Caco-2 (cell line): Measurements from ENCODE around the gene CYP11A1. TPM values are rescaled to one million over a fixed set of nuclear protein-coding genes. Genes with fewer than 3 reads are reported as not detected.

Experiments used
- BruUV-seq: library from RNA; stranded (reverse); fragments of 400-500 nt; replicated peaks from 2 replicates; lab custom pipeline; 2021; lab: Mats Ljungman, UMichigan
- CTCF ChIA-PET: fragments of 300-600 bp; sonication (Branson Sonifier 250); formaldehyde crosslinking; loops from one replicate; lab custom pipeline; 2022; ENCODE audit warnings: antibody characterized with exemption; lab: Charles Lee
- POLR2A ChIA-PET: fragments of 300-600 bp; sonication (Branson Sonifier 250); formaldehyde crosslinking; loops from one replicate; lab custom pipeline; 2022; ENCODE audit warnings: antibody characterized with exemption; lab: Charles Lee
- DNase-seq, 2 experiments: peaks; one replicate each; pipeline versions ENCODE4 v3.0.0 to v3.0.0-alpha.2; 2020 to 2022
- H3K27me3 ChIP-seq: replicated peaks from 2 replicates; pipeline ENCODE4 v1.6.0; 2011; ENCODE audit warnings: low read length; ENCODE audit not compliant: control insufficient read depth, insufficient read depth
- H3K36me3 ChIP-seq: 2 replicates; pipeline ENCODE4 v1.5.1; 2011; ENCODE audit warnings: low read length; ENCODE audit not compliant: control insufficient read depth, insufficient read depth
- H3K4me1 ChIP-seq: fragments of 250-450 bp; sonication (Bioruptor Pico); 2 replicates; pipeline ENCODE4 v1.5.1; 2020; ENCODE audit warnings: mild to moderate bottlenecking
- H3K4me3 ChIP-seq: 2 replicates; pipeline ENCODE4 v1.5.1; 2011; ENCODE audit warnings: low read depth, mild to moderate bottlenecking, control low read depth, low read length
- H3K9me3 ChIP-seq: fragments of 250-450 bp; sonication (Bioruptor Pico); 2 replicates; pipeline ENCODE4 v1.5.1; 2020; ENCODE audit warnings: mild to moderate bottlenecking, moderate library complexity
- H3K27ac Mint-ChIP-seq: one replicate; pipeline ENCODE4 v1.8.0; 2022; ENCODE audit warnings: mixed read lengths; ENCODE audit not compliant: unreplicated experiment
- H3K27me3 Mint-ChIP-seq: one replicate; pipeline ENCODE4 v1.8.0; 2022; ENCODE audit warnings: mixed read lengths; ENCODE audit not compliant: insufficient read depth, unreplicated experiment
- H3K36me3 Mint-ChIP-seq: one replicate; pipeline ENCODE4 v1.8.0; 2022; ENCODE audit warnings: mild to moderate bottlenecking, mixed read lengths; ENCODE audit not compliant: insufficient read depth, unreplicated experiment
- H3K4me1 Mint-ChIP-seq: one replicate; pipeline ENCODE4 v1.8.0; 2022; ENCODE audit warnings: low read depth, mixed read lengths; ENCODE audit not compliant: unreplicated experiment
- H3K4me3 Mint-ChIP-seq: one replicate; pipeline ENCODE4 v1.8.0; 2022; ENCODE audit warnings: mild to moderate bottlenecking, moderate library complexity, mixed read lengths; ENCODE audit not compliant: unreplicated experiment
- H3K9me3 Mint-ChIP-seq: one replicate; pipeline ENCODE4 v1.8.0; 2022; ENCODE audit warnings: mixed read lengths; ENCODE audit not compliant: unreplicated experiment
- CTCF ChIP-seq, 2 experiments: fragments of 200-600 bp in 1 of 2; IDR thresholded peaks; 1 replicate in 1 of 2; 2 replicates in 1 of 2; pipeline versions ENCODE4 v1.5.1 to v1.8.0; 2011 to 2022; ENCODE audit warnings: antibody characterized with exemption in 1 of 2, control low read depth in 1 of 2, inconsistent platforms in 1 of 2, low read depth in 1 of 2, low read length in 1 of 2, mild to moderate bottlenecking in 1 of 2, moderate library complexity in 1 of 2; ENCODE audit not compliant: insufficient read depth in 1 of 2, severe bottlenecking in 1 of 2, unreplicated experiment in 1 of 2
- intact Hi-C: fragments of 100-400 bp; cut with micrococcal nuclease; formaldehyde crosslinking; loops from one replicate; pipeline ENCODE4 v1.10.0; 2022; ENCODE audit not compliant: unreplicated experiment
- total RNA-seq: library from RNA; stranded (reverse); gene quantifications from 2 replicates; pipeline ENCODE4 v1.2.3, GENCODE V29; 2022

The CYP11A1 gene
- total RNA-seq, 1 experiment from 2014 or later = not detected

- CTCF ChIA-PET = no interaction called here
These were observed 25.5 kb upstream of the CYP11A1 start for GRCh38 chr15:74392902-74393301.

GRCh38 chr15:74392451-74392830, 25.0 kb upstream of the CYP11A1 start:
- Mint-ChIP-seq H3K4me3 (no peak overlapping the region), H3K4me1 (peaks cover 75% of the 10 kb centered on the region), H3K27me3 (no peaks in the 10 kb centered on the region), H3K9me3 (no peaks in the 10 kb centered on the region), H3K27ac (peak overlapping the region; percentile 75), H3K36me3 (peaks cover 14% of the 10 kb centered on the region)
- intact Hi-C loops = no loop called here
- Histone ChIP-seq H3K4me3 (no peak overlapping the region), H3K27me3 (no peaks in the 10 kb centered on the region), H3K4me1 (peaks cover 75% of the 10 kb centered on the region), H3K9me3 (no peaks in the 10 kb centered on the region), H3K36me3 (no peaks in the 10 kb centered on the region)
- no peak for TF ChIP-seq CTCF (IDR thresholded peaks at IDR 0.05; ENCODE audit: insufficient read depth in 1 of 2, low read depth in 1 of 2, low read length in 1 of 2, severe bottlenecking in 1 of 2, unreplicated experiment in 1 of 2)
- ChIA-PET CTCF (no interaction called here), POLR2A (no interaction called here)
- BruUV-seq = no TSS peak
- DNase-seq = no peak

More at GRCh38 chr15:74392902-74393301, 25.5 kb upstream of the CYP11A1 start:
- no peak overlapping the region for H3K4me3 ChIP-seq
- Mint-ChIP-seq H3K36me3 (peaks cover 14% of the 10 kb centered on the region), H3K4me3 (no peak overlapping the region), H3K27ac (peak overlapping the region; percentile 75), H3K9me3 (no peaks in the 10 kb centered on the region), H3K4me1 (peaks cover 80% of the 10 kb centered on the region), H3K27me3 (no peaks in the 10 kb centered on the region)
- no TSS peak for BruUV-seq
- intact Hi-C loops = no loop called here
- H3K36me3 ChIP-seq = no peaks in the 10 kb centered on the region
- peaks cover 75% of the 10 kb centered on the region for H3K4me1 ChIP-seq
- POLR2A ChIA-PET = no interaction called here
- no peak for DNase-seq
- no peaks in the 10 kb centered on the region for H3K27me3 ChIP-seq
- no peaks in the 10 kb centered on the region for H3K9me3 ChIP-seq
- TF ChIP-seq CTCF (IDR thresholded peaks at IDR 0.05; ENCODE audit: insufficient read depth in 1 of 2, low read depth in 1 of 2, low read length in 1 of 2, severe bottlenecking in 1 of 2, unreplicated experiment in 1 of 2) = no peak

- peaks cover 75% of the 10 kb centered on the region for H3K4me1 ChIP-seq
- TF ChIP-seq CTCF (IDR thresholded peaks at IDR 0.05; ENCODE audit: insufficient read depth in 1 of 2, low read depth in 1 of 2, low read length in 1 of 2, severe bottlenecking in 1 of 2, unreplicated experiment in 1 of 2) = no peak
- intact Hi-C loops = no loop called here
- DNase-seq = no peak
- H3K36me3 ChIP-seq = no peaks in the 10 kb centered on the region
- H3K27me3 Mint-ChIP-seq = no peaks in the 10 kb centered on the region
- peaks cover 69% of the 10 kb centered on the region for H3K4me1 Mint-ChIP-seq
- no peaks in the 10 kb centered on the region for H3K9me3 ChIP-seq
- no peak overlapping the region for H3K4me3 ChIP-seq
- no peak overlapping the region for H3K4me3 Mint-ChIP-seq
- H3K9me3 Mint-ChIP-seq = no peaks in the 10 kb centered on the region
- H3K27ac Mint-ChIP-seq = peak overlapping the region; percentile 75
- H3K36me3 Mint-ChIP-seq = peaks cover 14% of the 10 kb centered on the region
- BruUV-seq = no TSS peak
- ChIA-PET CTCF (no interaction called here), POLR2A (no interaction called here)
- H3K27me3 ChIP-seq = no peaks in the 10 kb centered on the region
These were observed 24.4 kb upstream of the CYP11A1 start for GRCh38 chr15:74391582-74392450.
